MM.1S (cell line): Measurements from ENCODE around the gene EPB41L4B.

Experiments used
- EZH2 ChIP-seq: fragments of 300-600 bp; sonication (generic); optimal IDR thresholded peaks from 2 replicates; pipeline ENCODE3; 2017; ENCODE audit warnings: low read depth, mild to moderate bottlenecking, antibody characterized with exemption, low read length, mixed read lengths
- EZH2phosphoT487 ChIP-seq: fragments of 300-600 bp; sonication (generic); IDR thresholded peaks from 2 replicates; pipeline ENCODE4 v1.6.1; 2018; ENCODE audit warnings: antibody characterized with exemption, low read length
- TF ChIP-seq, protein P1 (sequence below): fragments of 300-600 bp; sonication (generic); IDR thresholded peaks from 2 replicates; pipeline ENCODE4 v1.5.1; 2016; ENCODE audit warnings: antibody characterized with exemption, low read length, mixed read lengths

DNA sequence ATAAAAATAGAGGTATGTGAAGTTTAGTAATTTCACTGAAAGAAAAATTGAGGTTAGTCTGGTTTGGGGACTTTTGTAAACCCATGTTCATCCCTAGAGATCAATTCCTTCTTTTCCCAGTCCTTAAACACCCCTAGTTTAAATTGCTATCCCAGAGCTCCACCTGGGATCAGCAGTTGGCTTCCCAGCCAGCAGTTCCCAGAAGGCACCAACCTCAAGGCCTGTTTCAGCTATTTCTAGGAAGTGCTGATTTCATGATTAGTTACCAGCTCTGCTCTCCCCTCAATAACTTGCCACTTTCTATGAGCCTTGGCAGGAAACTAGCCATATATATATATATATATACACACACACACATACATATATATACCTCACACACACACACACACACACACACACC lies 30.5 kb downstream of the EPB41L4B start:
- TF ChIP-seq, protein P1, sequence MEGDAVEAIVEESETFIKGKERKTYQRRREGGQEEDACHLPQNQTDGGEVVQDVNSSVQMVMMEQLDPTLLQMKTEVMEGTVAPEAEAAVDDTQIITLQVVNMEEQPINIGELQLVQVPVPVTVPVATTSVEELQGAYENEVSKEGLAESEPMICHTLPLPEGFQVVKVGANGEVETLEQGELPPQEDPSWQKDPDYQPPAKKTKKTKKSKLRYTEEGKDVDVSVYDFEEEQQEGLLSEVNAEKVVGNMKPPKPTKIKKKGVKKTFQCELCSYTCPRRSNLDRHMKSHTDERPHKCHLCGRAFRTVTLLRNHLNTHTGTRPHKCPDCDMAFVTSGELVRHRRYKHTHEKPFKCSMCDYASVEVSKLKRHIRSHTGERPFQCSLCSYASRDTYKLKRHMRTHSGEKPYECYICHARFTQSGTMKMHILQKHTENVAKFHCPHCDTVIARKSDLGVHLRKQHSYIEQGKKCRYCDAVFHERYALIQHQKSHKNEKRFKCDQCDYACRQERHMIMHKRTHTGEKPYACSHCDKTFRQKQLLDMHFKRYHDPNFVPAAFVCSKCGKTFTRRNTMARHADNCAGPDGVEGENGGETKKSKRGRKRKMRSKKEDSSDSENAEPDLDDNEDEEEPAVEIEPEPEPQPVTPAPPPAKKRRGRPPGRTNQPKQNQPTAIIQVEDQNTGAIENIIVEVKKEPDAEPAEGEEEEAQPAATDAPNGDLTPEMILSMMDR, result no peak
- no peak for TF ChIP-seq EZH2
- no peak for TF ChIP-seq EZH2phosphoT487
